ENCODE results near the gene FAR2.

The FAR2 gene

GRCh38 chr12:29207120-29207519, 58.0 kb downstream of the FAR2 start:
- no peak for DNase-seq

DNA sequence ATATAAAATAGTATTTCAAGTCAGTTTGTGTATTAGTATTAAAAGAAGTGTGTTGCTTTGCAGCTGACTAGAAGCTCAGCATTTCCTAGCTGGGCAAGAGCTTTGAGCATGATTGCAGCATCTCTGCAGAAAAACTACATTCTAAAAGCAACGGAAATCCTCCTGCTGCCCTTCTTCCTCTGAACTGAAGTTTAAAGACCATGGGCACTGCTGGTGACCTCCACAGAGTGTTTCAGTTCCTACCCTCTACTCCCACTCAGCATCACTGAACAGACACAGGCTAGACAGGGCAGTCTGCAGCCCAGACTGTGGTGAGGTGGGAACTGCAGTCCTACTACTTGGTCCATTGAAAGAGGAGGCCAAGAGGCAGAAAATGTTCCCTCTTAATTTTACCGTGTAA, 59.0 kb downstream of the FAR2 start:
- no peak for DNase-seq

GRCh38 chr12:29208936-29209701, 60.0 kb downstream of the FAR2 start:
- DNase-seq: no peak

DNA sequence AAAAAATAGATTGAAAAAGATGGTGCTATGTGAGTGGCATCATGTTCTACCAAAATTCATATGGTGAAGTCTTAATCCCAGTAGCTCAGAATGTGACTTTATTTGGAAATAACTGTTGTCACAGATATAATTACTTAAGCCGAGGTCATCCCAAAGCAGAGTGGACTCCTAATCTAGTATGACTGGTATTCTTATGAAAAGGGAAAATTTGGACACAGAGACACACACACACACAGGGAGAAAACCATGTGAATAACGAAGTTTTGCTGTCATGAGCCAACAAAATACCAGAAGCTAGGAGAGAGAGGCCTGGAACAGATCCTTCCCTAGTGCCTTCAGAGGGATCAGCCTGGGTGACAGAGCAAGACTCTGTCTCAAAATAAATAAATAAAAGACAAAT, 62.6 kb downstream of the FAR2 start:
- DNase-seq: no peak

DNA sequence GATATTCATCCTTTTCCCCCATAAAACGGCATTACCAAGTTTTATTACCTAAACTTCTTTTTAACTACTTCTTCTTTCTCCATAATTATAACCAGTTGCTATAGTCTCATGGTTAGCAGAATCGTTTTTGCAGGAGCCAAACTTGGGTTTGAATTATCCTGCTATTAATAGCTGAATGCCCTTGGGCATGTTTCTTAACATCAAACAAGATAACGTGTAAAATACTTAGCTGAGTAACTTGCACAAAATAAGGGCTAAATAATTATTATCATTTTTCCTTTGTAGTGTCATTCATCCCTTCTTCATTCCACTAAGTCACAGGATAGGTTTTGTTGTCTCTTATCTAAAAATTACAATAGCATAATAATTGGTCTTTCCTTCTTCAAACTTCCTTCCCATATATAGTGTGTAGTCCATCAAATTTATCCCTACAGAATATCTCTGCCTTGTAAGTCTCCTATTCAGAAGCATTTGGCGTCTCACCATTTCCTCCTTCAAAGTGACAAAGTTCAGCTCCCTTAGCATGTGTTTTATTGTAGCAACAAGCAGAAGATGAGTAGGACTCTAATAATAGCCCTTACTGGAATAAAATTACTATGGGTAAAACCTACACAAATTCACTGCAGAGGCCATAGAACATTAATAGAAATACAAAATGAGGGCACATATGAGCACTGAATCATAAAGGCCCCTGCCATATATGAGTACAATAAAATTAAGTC, 63.8 kb downstream of the FAR2 start:
- DNase-seq: no peak

GRCh38 chr12:29216266-29216665, 67.2 kb downstream of the FAR2 start:
- no peak for DNase-seq

GRCh38 chr12:29216797-29217575, 67.9 kb downstream of the FAR2 start:
- no peak for DNase-seq

DNA sequence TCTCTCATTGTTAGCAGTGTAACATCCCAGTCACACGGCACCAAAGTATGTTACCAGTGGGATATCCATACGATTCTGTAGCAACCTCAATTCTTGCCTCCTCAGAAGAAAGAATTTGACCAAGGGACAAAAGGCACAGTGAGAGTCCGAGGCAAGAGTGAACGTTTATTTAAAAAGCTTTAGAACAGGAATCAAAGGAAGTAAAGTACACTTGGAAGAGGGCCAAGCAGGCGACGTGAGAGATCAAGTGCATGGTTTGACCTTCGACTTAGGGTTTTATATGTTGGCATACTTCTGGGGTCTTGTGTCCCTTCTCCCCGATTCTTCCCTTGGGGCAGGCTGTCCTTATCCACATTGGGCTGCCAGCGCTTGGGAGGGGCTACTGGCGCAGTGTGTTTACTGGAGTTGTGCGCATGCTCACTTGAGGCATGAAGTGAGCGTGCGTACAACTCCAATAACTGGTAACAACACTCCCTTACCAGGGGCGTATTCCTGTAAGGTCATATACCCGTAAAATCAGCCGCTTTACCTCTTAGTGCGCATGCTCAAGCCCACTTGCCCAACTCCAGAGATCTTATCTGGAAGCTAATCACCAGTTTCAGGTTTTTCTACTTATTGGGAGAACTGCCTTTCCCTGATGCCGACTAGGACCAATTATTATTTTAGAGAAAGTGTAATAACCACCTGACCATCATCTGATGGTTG, 71.7 kb downstream of the FAR2 start:
- DNase-seq: no peak

DNA sequence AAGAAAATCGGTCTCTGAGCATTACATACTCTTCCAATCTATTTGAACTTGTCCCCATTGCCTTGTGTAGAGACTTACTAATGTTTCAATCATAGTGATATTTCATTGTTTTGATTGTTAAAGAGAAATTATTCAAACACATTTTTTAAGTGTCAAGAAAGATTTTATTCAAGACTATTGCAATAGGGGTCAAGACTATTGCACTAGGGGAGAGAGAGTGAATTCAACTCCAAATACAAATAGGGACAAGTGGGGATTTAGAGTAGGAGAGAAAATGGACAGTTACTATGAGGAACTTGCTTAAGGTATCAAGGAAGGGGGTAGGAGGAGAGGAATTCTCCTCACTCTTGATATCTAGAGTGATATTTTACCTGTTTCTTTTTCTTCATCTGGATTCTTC, 73.1 kb downstream of the FAR2 start:
- no peak for DNase-seq

DNA sequence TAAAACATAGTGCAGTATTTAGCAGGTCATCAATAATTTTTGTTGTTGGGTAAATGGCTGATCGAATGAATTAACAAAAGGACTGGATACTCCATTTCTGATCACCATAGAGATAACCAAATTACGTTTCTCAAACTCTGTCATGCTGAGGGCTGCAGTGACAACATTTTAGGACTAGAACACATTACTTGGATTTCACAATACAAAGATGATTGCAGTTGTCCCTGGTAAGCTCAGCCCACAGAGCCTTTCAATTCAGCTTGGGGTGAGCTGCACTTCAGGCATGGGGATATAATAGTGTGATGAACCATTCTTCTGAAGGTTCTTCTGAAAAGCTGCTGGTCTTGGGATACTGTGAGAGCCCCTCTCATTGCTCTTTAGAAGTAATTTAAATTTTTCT, 74.3 kb downstream of the FAR2 start:
- DNase-seq: no peak

- DNase-seq: no peak
These were observed 75.0 kb downstream of the FAR2 start for GRCh38 chr12:29223956-29224543.

DNA sequence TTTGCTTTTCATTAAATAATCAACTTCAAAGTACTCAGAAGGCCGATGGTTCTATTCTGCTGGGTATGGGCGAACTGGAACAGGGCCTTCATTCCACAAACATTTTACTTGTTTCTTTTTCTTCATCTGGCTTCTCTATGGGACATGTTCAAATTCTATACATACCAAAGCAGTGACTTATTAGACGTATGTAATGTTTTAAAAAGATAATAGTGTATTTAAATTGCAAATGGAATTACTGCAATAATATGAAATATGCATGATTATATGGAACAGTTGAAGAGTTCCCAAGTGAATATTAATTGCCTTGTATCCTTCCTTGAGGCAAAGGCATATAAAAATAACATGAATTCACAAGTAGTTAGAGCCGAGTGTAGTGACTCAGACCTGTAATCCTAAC, 75.5 kb downstream of the FAR2 start:
- no peak for DNase-seq

GRCh38 chr12:29225834-29226233, 76.8 kb downstream of the FAR2 start:
- DNase-seq: no peak

GRCh38 chr12:29226616-29227015, 77.5 kb downstream of the FAR2 start:
- no peak for DNase-seq

DNA sequence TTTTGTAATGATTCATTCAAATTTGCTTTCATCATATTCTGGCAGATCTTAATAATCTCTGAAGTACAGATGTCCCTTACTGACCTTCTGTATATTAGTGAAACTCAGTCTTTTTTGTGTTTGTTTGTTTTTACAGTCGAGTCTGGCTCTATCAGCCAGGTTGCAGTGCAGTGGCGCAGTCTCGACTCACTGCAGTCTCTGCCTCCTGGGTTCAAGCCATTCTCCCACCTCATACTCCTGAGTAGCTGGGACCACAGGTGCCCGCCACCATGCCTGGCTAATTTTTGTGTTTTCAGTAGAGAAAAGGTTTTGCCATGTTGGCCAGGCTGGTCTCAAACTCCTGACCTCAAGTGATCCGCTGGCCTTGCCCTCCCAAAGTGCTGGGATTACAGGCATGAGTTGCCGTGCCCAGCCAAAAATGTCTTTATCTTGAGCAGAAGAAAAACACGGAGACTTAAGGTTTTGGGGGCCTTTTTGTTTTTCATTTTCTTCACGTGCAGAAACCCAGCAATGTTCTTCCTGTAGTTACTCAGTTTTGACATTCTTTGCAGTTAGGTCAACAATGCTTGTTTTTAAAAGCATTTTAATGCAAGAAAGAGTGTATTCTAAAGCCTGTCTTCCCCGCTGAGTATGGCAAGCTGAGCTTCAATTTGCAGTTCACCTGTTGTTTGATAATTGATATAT, 79.5 kb downstream of the FAR2 start:
- no peak for DNase-seq

DNA sequence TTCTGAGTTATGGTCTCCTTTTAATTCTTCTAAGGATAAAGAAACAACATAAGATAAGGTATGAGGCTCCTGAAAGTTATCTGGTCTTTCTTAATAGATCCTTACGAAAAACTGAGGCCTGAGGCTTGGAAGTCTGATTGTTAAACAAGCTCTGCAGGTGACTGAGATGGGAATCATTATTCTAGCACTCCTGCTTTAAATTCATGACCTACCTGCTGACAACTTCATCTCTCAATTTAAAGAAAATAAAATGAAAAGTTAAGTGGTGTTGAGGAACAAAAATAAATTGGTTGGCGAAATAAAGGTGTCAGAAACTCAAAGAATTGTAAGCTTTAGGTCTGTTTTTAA, 80.1 kb downstream of the FAR2 start:
- no peak for DNase-seq

- no peak for DNase-seq
These were observed 80.9 kb downstream of the FAR2 start for GRCh38 chr12:29229937-29230336.

- DNase-seq: no peak
These were observed 81.9 kb downstream of the FAR2 start for GRCh38 chr12:29230800-29231560.

- no peak for DNase-seq
These were observed 83.0 kb downstream of the FAR2 start for GRCh38 chr12:29232086-29232485.

DNA sequence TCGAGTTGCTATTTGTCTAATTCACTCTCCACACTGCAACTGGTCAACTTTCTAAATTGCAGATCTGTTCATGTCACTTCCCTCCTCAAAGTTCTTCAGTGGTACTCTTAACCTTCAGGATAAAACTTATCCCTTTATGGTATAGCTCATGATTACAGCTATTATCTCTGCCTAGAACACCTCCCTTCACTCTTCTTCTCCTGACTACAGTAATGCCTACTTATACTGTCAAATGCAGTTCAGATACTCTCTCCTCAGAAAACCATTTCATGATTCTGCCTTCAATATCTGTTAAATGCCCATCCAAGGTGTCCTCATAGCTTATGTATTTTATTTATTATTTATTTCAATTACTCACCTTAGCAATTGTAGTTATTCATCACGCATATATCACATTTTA, 85.5 kb downstream of the FAR2 start:
- no peak for DNase-seq

- no peak for DNase-seq
These were observed 86.0 kb downstream of the FAR2 start for GRCh38 chr12:29234965-29235626.

Data from effector CD8-positive, alpha-beta T cell (primary cell).